GM23248 (cell line): ENCODE results near the gene TIMP3. TPM values are rescaled to one million over a fixed set of nuclear protein-coding genes. Genes with fewer than 3 reads are reported as not detected.
A peak's percentile ranks its signal among the peaks of the same experiment; 100 is the strongest.
"Not testable (repeated sequence)": the region's sequence is repeated elsewhere in the genome, so short reads cannot be mapped to it uniquely, and the experiment has no call there.

Experiments
- DNase-seq: peaks from one replicate; pipeline ENCODE4 v3.0.0-alpha.2; 2015
- H2AFZ ChIP-seq: fragments of 200-600 bp; sonication (generic); 2 replicates; pipeline ENCODE4 v1.6.1; 2016; ENCODE audit warnings: antibody characterized with exemption
- H3F3A ChIP-seq: fragments of 200-600 bp; sonication (generic); 2 replicates; pipeline ENCODE4 v1.6.1; 2016; ENCODE audit warnings: mild to moderate bottlenecking, antibody characterized with exemption, mixed run types; ENCODE audit not compliant: insufficient read depth
- H3K27ac ChIP-seq: fragments of 200-600 bp; sonication (generic); 2 replicates; pipeline ENCODE4 v1.5.1; 2016; ENCODE audit warnings: mild to moderate bottlenecking
- H3K27me3 ChIP-seq: fragments of 200-600 bp; sonication (generic); replicated peaks from 2 replicates; pipeline ENCODE4 v1.6.1; 2016; ENCODE audit warnings: mild to moderate bottlenecking; ENCODE audit not compliant: insufficient read depth
- H3K36me3 ChIP-seq: fragments of 200-600 bp; sonication (generic); 2 replicates; pipeline ENCODE4 v1.6.1; 2016; ENCODE audit warnings: low read depth, mild to moderate bottlenecking
- H3K4me1 ChIP-seq: fragments of 200-600 bp; sonication (generic); 2 replicates; pipeline ENCODE4 v1.6.1; 2016; ENCODE audit warnings: mild to moderate bottlenecking; ENCODE audit not compliant: insufficient read depth
- H3K4me2 ChIP-seq: fragments of 200-600 bp; sonication (generic); one replicate; pipeline ENCODE4 v1.6.1; 2016; ENCODE audit warnings: mild to moderate bottlenecking; ENCODE audit not compliant: unreplicated experiment
- H3K4me3 ChIP-seq: fragments of 200-600 bp; sonication (generic); 2 replicates; pipeline ENCODE4 v1.5.1; 2016; ENCODE audit warnings: mild to moderate bottlenecking
- H3K79me2 ChIP-seq: fragments of 200-600 bp; sonication (generic); 2 replicates; pipeline ENCODE4 v1.6.1; 2016; ENCODE audit warnings: mild to moderate bottlenecking; ENCODE audit not compliant: insufficient read depth
- H3K9ac ChIP-seq: fragments of 200-600 bp; sonication (generic); 2 replicates; pipeline ENCODE4 v1.6.1; 2016; ENCODE audit warnings: mild to moderate bottlenecking
- H3K9me2 ChIP-seq: fragments of 200-600 bp; sonication (generic); 2 replicates; pipeline ENCODE4 v1.6.1; 2016; ENCODE audit warnings: mixed run types, mild to moderate bottlenecking, moderate library complexity; ENCODE audit not compliant: insufficient read depth
- H3K9me3 ChIP-seq: fragments of 200-600 bp; sonication (generic); one replicate; pipeline ENCODE4 v1.6.1; 2017; ENCODE audit warnings: low read depth
- H4K20me1 ChIP-seq: fragments of 200-600 bp; sonication (generic); 2 replicates; pipeline ENCODE4 v1.6.0; 2016; ENCODE audit not compliant: insufficient read depth
- EZH2 ChIP-seq: fragments of 200-600 bp; sonication (generic); IDR thresholded peaks from 2 replicates; pipeline ENCODE4 v1.6.1; 2018; ENCODE audit warnings: antibody characterized with exemption, mild to moderate bottlenecking; ENCODE audit not compliant: insufficient read depth, poor library complexity, severe bottlenecking
- EZH2phosphoT487 ChIP-seq: fragments of 200-600 bp; sonication (generic); IDR thresholded peaks from 2 replicates; pipeline ENCODE4 v1.6.1; 2018; ENCODE audit warnings: antibody characterized with exemption, moderate library complexity, mild to moderate bottlenecking, low read depth; ENCODE audit not compliant: insufficient read depth
- WGBS, 2 experiments: methylation state at CpG; one replicate each; pipeline ENCODE4 v1.1.6; 2015 to 2017; ENCODE audit warnings: low lambda C conversion rate in 2 of 2, low coverage in 1 of 2; ENCODE audit errors: missing lambda C conversion rate in 2 of 2; 5-methylcytosine and 5-hydroxymethylcytosine counted together
- in situ Hi-C: fragments of 300-500 bp; cut with MboI; formaldehyde crosslinking; loops from 2 replicates; pipeline ENCODE4 v1.15.0; 2020
- polyA plus RNA-seq: library from polyadenylated mRNA; unstranded; fragments of >200 nt; fragmentation: Nextera tagmentation; extraction: Ambion mirVana; gene quantifications from 2 replicates; pipeline ENCODE4 v1.2.1, GENCODE V29; 2016
- total RNA-seq: library from RNA; depleted of rRNA; stranded (reverse); fragments of >200 nt; shearing (Covaris generic); gene quantifications from 2 replicates; pipeline ENCODE4 v1.2.3, GENCODE V29; 2014

Gene TIMP3
- total and polyA plus RNA-seq, 2 experiments from 2014 or later: 1,254 to 1,465 TPM

GRCh38 chr22:32864596-32864995 lies 63.1 kb downstream of the TIMP3 start:
- Histone ChIP-seq H4K20me1 (no peaks in the 10 kb centered on the region), H3K27me3 (no peaks in the 10 kb centered on the region), H3F3A (peaks cover 67% of the 10 kb centered on the region), H3K27ac (no peak overlapping the region), H3K36me3 (peaks cover 32% of the 10 kb centered on the region), H3K9me3 (no peaks in the 10 kb centered on the region), H3K4me2 (no peak overlapping the region), H3K9ac (no peak overlapping the region), H3K79me2 (no peaks in the 10 kb centered on the region; the same call in 1 of the 2 replicates), H2AFZ (no peak overlapping the region), H3K4me1 (no peaks in the 10 kb centered on the region), H3K9me2 (no peaks in the 10 kb centered on the region), H3K4me3 (no peak overlapping the region)
- 91 to 92% methylated on average over 7 of the region's 7 CpGs for WGBS, 2 experiments
- TF ChIP-seq EZH2phosphoT487 (no peak), EZH2 (no peak)
- in situ Hi-C loops: no loop called here
- no peak for DNase-seq

- H3K4me1 ChIP-seq: no peaks in the 10 kb centered on the region
- H3K9me2 ChIP-seq: no peaks in the 10 kb centered on the region
- peaks cover 44% of the 10 kb centered on the region for H3F3A ChIP-seq
- H3K27ac ChIP-seq: no peak overlapping the region
- peaks cover 10% of the 10 kb centered on the region; the same call in 1 of the 2 replicates for H3K36me3 ChIP-seq
- H3K79me2 ChIP-seq: no peaks in the 10 kb centered on the region
- peak; percentile 24 for DNase-seq
- H3K9ac ChIP-seq: no peak overlapping the region
- no peaks in the 10 kb centered on the region for H3K27me3 ChIP-seq
- H3K4me3 ChIP-seq: no peak overlapping the region
- 70 to 71% methylated on average over 4 of the region's 4 CpGs for WGBS, 2 experiments
- no peak overlapping the region for H2AFZ ChIP-seq
- no peak overlapping the region for H3K4me2 ChIP-seq
- TF ChIP-seq EZH2phosphoT487 (no peak), EZH2 (no peak)
- in situ Hi-C loops: no loop called here
- no peaks in the 10 kb centered on the region for H3K9me3 ChIP-seq
- H4K20me1 ChIP-seq: no peaks in the 10 kb centered on the region
Observed at GRCh38 chr22:32866953-32867352, 65.4 kb downstream of the TIMP3 start.

GRCh38 chr22:32868946-32869345 lies 67.4 kb downstream of the TIMP3 start:
- H3K27me3 ChIP-seq: no peaks in the 10 kb centered on the region
- peaks cover 24% of the 10 kb centered on the region for H3F3A ChIP-seq
- H3K9me3 ChIP-seq: no peaks in the 10 kb centered on the region
- no peak overlapping the region for H2AFZ ChIP-seq
- no peak overlapping the region for H3K9ac ChIP-seq
- no peaks in the 10 kb centered on the region for H3K4me1 ChIP-seq
- H3K4me2 ChIP-seq: no peak overlapping the region
- TF ChIP-seq EZH2: no peak
- TF ChIP-seq EZH2phosphoT487: no peak
- no peaks in the 10 kb centered on the region for H3K36me3 ChIP-seq
- no peak overlapping the region for H3K27ac ChIP-seq
- in situ Hi-C loops: no loop called here
- DNase-seq: peak; percentile 4
- H4K20me1 ChIP-seq: no peaks in the 10 kb centered on the region
- H3K79me2 ChIP-seq: no peaks in the 10 kb centered on the region
- H3K9me2 ChIP-seq: no peaks in the 10 kb centered on the region
- WGBS, 2 experiments: 73 to 78% methylated on average over 6 of the region's 6 CpGs
- H3K4me3 ChIP-seq: no peak overlapping the region

GRCh38 chr22:32870474-32870873 lies 69.0 kb downstream of the TIMP3 start:
- no peak overlapping the region for H3K27ac ChIP-seq
- H3K36me3 ChIP-seq: no peaks in the 10 kb centered on the region
- H3F3A ChIP-seq: peaks cover 9% of the 10 kb centered on the region
- no peak overlapping the region for H2AFZ ChIP-seq
- H3K4me1 ChIP-seq: no peaks in the 10 kb centered on the region
- H3K79me2 ChIP-seq: no peaks in the 10 kb centered on the region
- DNase-seq: no peak
- no peak overlapping the region for H3K4me3 ChIP-seq
- H3K9me2 ChIP-seq: no peaks in the 10 kb centered on the region
- TF ChIP-seq EZH2: no peak
- no peak for TF ChIP-seq EZH2phosphoT487
- H3K9me3 ChIP-seq: no peaks in the 10 kb centered on the region
- H3K27me3 ChIP-seq: peaks cover 4% of the 10 kb centered on the region; the same call in 1 of the 2 replicates
- H3K4me2 ChIP-seq: no peak overlapping the region
- in situ Hi-C loops: no loop called here
- H3K9ac ChIP-seq: no peak overlapping the region
- H4K20me1 ChIP-seq: no peaks in the 10 kb centered on the region

GRCh38 chr22:32873604-32874003 lies 72.1 kb downstream of the TIMP3 start:
- H3K9me2 ChIP-seq, in situ Hi-C loops: not testable (repeated sequence)
- WGBS, 2 experiments: 75 to 79% methylated on average over 5 of the region's 5 CpGs

More at GRCh38 chr22:32873604-32874003, 72.1 kb downstream of the TIMP3 start:
- H3K9ac ChIP-seq, H3K4me2 ChIP-seq, H3K79me2 ChIP-seq, H3F3A ChIP-seq, H2AFZ ChIP-seq, H3K4me1 ChIP-seq, H3K36me3 ChIP-seq, H3K27ac ChIP-seq, H4K20me1 ChIP-seq, DNase-seq, H3K9me3 ChIP-seq, H3K4me3 ChIP-seq: not testable (repeated sequence)
- peaks cover 19% of the 10 kb centered on the region; the same call in 1 of the 2 replicates for H3K27me3 ChIP-seq
